Measurements from ENCODE around the gene SNX20. TPM values are rescaled to one million over a fixed set of nuclear protein-coding genes. Genes with fewer than 3 reads are reported as not detected.
A peak's percentile ranks its signal among the peaks of the same experiment; 100 is the strongest.

SNX20 gene
- total and polyA plus RNA-seq, 9 donors = 0.38 to 2.7 (median 0.82) TPM

DNA sequence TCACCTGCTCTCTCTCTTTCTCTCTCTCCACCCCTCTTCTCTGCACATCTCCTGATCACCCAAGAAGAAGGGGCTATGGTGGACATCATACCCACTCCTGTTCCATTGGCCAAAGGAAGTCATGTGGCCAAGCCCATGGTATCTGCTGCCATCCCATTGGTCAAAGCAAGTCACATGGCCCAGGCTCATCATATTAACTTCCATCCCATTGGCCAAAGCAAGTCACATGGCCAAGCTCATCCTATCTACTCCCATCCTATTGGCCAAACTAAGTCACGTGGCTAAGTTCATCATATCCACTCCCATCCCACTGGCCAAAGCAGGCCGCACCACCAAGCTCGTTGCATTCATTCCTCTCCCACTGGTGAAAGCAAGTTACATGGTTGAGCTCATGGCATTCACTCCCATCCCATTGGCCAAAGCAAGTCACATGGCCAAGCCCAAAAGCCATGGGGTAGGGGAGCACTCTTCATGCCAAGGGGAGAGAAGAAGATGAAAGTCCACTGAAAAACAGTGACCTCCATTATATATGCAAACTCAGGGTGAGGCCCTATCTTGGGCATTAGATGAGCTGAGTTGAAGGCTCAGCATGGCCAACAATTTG is 29.2 kb downstream of the SNX20 start:
- no peak for DNase-seq
- Histone ChIP-seq H3K4me1 (ENCODE audit: insufficient read depth) (no peaks in the 10 kb centered on the region), H3K27me3 (no peaks in the 10 kb centered on the region), H3K36me3 (no peaks in the 10 kb centered on the region), H3K4me3 (no peak overlapping the region), H3K9me3 (no peaks in the 10 kb centered on the region), H3K27ac (no peak overlapping the region)
- intact Hi-C loops (cut with DNase I) = no loop called here
- TF ChIP-seq CTCF (IDR thresholded peaks at IDR 0.05) = no peak
- 91 to 97% (median 96%) methylated on average over 3 of the region's 3 CpGs for WGBS, 3 donors

- TF ChIP-seq POLR2A (IDR thresholded peaks at IDR 0.05) (no peak), EP300 (IDR thresholded peaks at IDR 0.05) (no peak), CTCF (IDR thresholded peaks at IDR 0.05) (no peak)
- DNase-seq = no peak
- Histone ChIP-seq H3K36me3 (no peaks in the 10 kb centered on the region), H3K4me1 (ENCODE audit: insufficient read depth) (no peaks in the 10 kb centered on the region), H3K4me3 (no peak overlapping the region), H3K27ac (no peak overlapping the region), H3K9me3 (no peaks in the 10 kb centered on the region), H3K27me3 (no peaks in the 10 kb centered on the region)
- intact Hi-C loops (cut with DNase I) = no loop called here
- WGBS, 3 donors = 59 to 60% (median 59%) methylated on average over 8 of the region's 8 CpGs
Measured at GRCh38 chr16:50646345-50646744, 34.8 kb downstream of the SNX20 start.

GRCh38 chr16:50645563-50646220 is 35.4 kb downstream of the SNX20 start:
- no peak for DNase-seq
- intact Hi-C loops (cut with DNase I) = no loop called here
- no peak overlapping the region for H3K4me3 ChIP-seq
- 44 to 51% (median 47%) methylated on average over 20 of the region's 20 CpGs for WGBS, 3 donors
- no peaks in the 10 kb centered on the region for H3K4me1 ChIP-seq (ENCODE audit: insufficient read depth)
- H3K36me3 ChIP-seq = no peaks in the 10 kb centered on the region
- H3K27me3 ChIP-seq = no peaks in the 10 kb centered on the region
- H3K9me3 ChIP-seq = no peaks in the 10 kb centered on the region
- no peak for TF ChIP-seq EP300 (IDR thresholded peaks at IDR 0.05)
- no peak for TF ChIP-seq CTCF (IDR thresholded peaks at IDR 0.05)
- TF ChIP-seq POLR2A (IDR thresholded peaks at IDR 0.05) = no peak
- H3K27ac ChIP-seq = no peak overlapping the region

GRCh38 chr16:50644729-50645128 is 36.4 kb downstream of the SNX20 start:
- intact Hi-C loops (cut with DNase I) = no loop called here
- H3K4me3 ChIP-seq = no peak overlapping the region
- DNase-seq = peak in 2 of 5 donors; percentile 41 to 51

More at GRCh38 chr16:50644729-50645128, 36.4 kb downstream of the SNX20 start:
- TF ChIP-seq EP300 (IDR thresholded peaks at IDR 0.05) (no peak), CTCF (IDR thresholded peaks at IDR 0.05) (peak in 2 of 3 donors; percentile 22 to 28), POLR2A (IDR thresholded peaks at IDR 0.05) (no peak)
- no peaks in the 10 kb centered on the region for H3K27me3 ChIP-seq
- no peaks in the 10 kb centered on the region for H3K9me3 ChIP-seq
- H3K27ac ChIP-seq = no peak overlapping the region
- 35 to 44% (median 43%) methylated on average over 6 of the region's 6 CpGs for WGBS, 3 donors
- H3K36me3 ChIP-seq = no peaks in the 10 kb centered on the region
- no peaks in the 10 kb centered on the region for H3K4me1 ChIP-seq (ENCODE audit: insufficient read depth)

Data from ovary (tissue), 9 donors.